ENCODE results near the gene TFAM.

TFAM gene

DNA sequence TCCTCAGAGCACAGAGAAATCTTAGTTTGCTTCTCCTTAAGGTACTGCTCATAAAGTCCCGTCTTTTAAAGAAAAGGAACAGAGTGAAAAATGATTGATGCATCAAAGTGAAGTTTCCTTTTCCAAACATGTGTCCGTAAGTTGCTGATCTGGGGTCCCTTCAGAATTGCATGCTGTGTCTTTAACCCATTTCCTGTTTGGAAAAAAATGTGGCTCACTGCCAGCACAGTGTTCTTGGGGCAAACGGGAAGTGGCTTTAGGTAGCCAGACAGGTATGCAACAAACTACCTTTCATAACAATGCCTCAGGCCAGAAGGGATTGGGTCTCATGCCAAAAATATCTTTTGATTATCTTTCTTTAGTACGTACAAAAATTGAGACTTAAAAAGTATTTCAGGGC lies 50.9 kb downstream of the TFAM start:
- DNase-seq: no peak

DNA sequence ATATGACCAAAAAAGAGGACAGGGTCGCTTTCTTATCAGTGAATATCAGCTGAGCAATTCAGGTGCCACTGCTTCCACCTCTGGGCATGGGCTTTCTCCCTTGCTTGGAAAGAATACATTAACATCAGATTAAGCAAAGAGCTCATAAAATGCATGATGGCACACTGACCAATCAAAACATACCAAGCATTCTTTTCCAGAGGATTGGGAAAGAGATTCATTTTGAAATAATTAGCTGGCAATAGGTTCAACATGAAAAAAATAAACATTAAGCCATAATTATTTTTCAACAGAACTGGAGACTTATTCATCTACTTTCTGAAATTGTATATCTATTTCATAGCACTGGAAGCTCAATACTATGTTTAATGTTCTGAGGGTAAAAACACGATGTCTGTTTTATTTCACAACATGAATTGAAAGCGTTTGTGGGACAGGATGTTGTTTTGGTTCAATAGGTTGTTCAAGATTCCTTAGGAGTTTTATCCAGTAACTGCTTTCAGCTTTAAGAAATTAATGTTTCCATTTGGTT lies 53.2 kb downstream of the TFAM start:
- no peak for DNase-seq

DNA sequence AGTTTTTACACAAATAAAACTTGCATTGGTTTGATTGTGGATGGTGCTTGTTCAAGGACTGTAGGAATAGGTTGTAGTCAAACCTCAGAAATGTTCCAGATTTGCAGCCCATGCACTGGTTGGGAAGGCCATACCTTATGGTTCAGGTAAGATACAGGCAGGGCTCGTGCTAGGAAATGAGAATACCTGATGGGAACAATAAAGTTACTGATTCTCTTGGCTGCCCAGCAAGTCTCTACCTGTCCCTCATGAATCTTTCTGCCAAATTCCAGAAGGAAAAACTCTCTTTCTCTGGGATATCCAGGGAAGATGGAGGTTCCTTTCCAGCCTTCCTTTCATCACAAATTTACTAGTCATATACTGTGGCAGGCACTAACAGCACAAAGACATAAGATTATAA lies 53.8 kb downstream of the TFAM start:
- DNase-seq: no peak

DNA sequence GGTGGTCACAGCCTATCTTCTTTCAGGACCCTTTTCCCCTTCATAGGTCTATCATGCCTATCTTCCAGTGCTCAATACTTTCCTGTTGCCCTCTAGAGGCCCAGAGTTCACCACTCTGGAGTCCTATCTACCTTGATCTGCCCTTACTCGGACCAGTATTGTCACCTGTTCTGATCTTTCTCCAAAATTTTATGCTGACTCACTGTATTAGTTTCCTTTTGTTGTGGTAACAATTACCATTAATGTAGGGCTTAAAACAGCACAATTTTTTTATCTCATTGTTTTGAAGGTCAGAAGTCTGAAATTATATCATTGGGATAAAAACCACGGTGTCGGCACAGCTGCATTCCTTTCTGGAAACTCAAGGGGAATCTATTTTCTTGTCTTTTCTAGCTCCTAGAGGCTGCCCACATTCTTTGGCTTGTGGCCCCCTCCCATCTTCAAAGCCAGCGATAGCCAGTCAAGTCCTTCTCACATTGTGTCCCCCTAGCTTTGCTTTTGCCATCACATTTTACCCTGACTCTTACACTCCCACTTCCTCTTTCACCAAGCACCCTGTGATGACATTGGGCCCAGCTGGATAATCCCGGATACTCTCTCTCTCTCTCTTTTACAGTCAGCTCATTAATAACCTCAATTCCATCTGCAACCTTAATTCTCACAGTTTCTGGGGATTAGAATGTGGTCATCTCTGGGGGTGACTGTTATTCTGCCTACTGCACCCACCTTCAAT lies 54.6 kb downstream of the TFAM start:
- DNase-seq: no peak

DNA sequence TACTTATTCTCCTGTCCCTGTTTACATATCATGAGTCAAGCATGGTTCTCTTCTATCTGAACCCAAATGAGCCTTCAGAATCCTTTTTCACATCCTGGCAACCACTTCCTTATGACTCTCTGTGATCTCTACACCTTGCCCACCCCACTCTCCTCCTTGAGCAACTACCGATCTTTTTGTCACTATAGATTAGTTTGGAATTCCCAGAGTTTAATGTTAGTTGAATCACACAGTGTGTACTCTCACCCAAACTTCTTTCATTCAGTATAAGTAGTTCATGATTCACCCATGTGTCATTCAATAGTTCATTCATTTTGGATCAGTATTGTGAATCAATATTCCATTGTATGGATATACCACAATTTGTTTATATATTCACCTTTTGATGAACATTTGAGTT lies 55.3 kb downstream of the TFAM start:
- no peak for DNase-seq

DNA sequence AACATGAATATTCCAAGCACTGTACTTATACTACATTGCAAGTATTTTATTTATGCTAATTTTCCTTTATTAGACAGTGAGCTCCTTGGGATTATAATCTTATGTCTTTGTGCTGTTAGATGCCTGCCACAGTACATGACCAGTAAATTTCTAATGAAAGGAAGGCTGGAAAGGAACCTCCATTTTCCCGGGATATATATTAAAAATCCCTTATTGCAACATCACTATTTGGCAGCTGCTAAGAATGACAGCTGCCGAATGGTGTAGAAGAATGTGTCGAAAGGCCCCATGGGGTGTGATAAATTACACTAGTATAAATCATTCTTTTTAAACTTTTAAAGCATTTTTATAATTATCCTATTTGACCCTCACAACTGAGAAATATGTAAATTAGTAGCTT lies 59.1 kb downstream of the TFAM start:
- DNase-seq: no peak

DNA sequence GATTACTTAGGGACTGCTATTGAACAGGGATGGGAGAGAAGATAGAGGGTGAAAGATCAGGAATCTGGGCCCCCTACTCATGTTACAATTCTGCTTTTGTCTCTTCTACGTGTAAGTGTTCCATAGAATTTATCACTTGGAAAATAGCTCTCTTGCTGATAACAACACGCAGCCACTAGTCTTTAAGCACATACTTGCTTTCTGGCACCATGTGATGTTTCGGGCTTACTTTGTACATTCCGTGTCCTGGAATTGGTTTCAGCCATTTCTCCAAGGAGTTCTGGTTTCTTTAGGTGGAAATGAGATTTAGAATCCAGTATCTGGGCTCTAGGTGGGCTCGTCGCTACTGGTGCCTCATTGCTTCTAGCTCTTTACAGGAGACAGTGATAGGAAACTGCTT lies 59.7 kb downstream of the TFAM start:
- DNase-seq: no peak

DNA sequence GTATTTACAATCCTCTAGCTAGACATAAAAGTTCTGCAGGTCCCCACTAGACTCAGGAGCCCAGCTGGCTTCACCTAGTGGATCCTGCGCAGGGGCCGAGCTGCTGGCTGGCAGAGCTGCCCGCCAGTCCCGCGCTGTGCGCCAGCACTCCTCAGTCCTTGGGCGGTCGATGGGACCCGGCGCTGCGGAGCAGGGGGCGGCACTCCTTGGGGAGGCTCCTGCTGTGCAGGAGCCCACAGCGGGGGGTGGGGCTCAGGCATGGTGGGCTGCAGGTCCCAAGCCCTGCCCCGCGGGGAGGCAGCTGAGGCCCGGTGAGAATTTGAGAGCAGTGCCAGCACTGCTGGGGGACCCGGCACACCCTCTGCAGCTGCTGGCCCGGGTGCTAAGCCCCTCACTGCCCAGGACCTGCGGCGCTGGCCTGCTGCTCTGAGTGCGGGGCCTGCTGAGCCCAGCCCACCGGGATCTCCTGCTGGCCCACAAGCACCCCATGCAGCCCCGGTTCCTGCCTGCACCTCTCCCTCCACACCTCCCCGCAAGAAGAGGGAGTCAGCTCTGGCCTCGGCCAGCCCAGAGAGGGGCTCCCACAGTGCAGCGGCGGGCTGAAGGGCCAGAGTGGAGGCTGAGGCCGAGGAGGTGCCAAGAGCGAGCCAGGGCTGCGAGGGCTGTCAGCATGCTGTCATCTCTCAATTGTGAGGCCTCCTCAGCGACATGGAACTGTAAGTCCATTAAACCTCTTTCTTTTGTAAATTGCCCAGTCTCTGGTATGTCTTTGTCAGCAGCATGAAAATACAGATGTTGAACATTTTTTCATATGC lies 63.1 kb downstream of the TFAM start:
- no peak for DNase-seq

All from DMS79 treated with DMSO at 0.1 percent for 48 hours (cell line).